ENCODE results near the gene IRF6.

Gene IRF6

DNA sequence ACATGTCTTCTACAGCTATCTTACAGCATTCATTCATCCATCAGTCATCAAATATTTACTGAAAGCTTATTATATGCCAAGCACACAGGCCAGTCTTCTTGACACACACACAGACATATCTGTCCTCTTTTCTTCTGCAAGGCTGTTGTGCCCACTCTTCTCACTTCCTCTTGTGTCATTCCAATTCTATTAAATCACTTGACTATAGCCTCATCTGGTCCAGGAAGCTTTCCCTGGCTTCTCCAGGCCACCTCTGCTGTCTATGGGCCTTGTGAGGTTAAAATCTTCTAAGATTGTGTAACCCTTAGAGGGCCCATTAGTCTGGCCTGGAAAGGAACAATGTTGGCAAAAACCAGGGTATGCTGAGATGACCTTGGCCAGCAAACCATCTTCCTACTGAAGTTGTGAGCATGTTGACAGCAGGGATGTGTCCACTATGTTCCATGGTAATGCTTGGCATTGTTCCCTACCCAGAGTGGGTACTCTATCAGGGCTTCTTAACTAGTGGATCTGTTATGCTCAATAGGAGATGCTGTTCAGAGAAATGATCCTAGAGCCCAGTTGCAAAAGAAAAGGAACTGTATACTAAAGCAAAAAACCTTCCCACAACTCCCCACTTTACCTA, 44.8 kb downstream of the IRF6 start:
- in situ Hi-C loops (cut with HindIII; ENCODE audit: low sequenced_read_pairs): no loop called here
- no peak overlapping the region for H3K4me3 ChIP-seq (ENCODE audit: low read depth, low read length)
- no peak for DNase-seq (ENCODE audit: low read depth, low spot score)
- TF ChIP-seq, protein P1, sequence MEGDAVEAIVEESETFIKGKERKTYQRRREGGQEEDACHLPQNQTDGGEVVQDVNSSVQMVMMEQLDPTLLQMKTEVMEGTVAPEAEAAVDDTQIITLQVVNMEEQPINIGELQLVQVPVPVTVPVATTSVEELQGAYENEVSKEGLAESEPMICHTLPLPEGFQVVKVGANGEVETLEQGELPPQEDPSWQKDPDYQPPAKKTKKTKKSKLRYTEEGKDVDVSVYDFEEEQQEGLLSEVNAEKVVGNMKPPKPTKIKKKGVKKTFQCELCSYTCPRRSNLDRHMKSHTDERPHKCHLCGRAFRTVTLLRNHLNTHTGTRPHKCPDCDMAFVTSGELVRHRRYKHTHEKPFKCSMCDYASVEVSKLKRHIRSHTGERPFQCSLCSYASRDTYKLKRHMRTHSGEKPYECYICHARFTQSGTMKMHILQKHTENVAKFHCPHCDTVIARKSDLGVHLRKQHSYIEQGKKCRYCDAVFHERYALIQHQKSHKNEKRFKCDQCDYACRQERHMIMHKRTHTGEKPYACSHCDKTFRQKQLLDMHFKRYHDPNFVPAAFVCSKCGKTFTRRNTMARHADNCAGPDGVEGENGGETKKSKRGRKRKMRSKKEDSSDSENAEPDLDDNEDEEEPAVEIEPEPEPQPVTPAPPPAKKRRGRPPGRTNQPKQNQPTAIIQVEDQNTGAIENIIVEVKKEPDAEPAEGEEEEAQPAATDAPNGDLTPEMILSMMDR (IDR thresholded peaks at IDR 0.05; ENCODE audit: low read depth, low read length): no peak

DNA sequence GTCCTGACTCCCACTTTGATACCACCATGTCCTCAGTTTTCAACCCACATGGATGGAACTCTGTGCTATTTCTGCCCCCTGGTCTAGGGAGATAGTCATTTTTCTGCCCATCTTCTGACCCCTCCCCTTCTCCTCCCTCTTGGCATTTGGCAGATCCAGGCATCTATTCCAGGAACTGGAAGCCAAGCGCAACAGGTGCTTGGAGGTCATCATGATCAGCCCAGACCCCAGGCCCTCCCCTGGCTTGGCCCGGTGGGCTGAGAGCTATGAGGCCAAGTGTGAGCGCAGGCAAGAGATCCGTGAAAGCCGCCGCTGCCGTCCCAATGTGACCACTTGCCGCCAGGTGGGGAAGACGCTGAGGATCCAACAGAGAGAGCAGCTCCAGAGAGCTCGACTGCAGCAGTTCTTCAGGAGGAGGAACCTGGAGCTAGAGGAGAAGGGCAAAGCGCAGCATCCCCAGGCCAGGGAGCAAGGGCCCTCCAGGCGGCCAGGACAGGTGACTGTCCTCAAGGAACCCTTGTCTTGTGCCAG, 46.0 kb downstream of the IRF6 start:
- in situ Hi-C loops (cut with HindIII; ENCODE audit: low sequenced_read_pairs): no loop called here

GRCh38 chr1:209758400-209758799, 47.5 kb downstream of the IRF6 start:
- TF ChIP-seq, protein P1 (IDR thresholded peaks at IDR 0.05; ENCODE audit: low read depth, low read length): no peak
- H3K4me3 ChIP-seq (ENCODE audit: low read depth, low read length): no peak overlapping the region
- DNase-seq (ENCODE audit: low read depth, low spot score): no peak
- in situ Hi-C loops (cut with HindIII; ENCODE audit: low sequenced_read_pairs): no loop called here

More for the DNA sequence above, 46.0 kb downstream of the IRF6 start:
- H3K4me3 ChIP-seq (ENCODE audit: low read depth, low read length): no peak overlapping the region
- TF ChIP-seq, protein P1 (IDR thresholded peaks at IDR 0.05; ENCODE audit: low read depth, low read length): no peak
- no peak for DNase-seq (ENCODE audit: low read depth, low spot score)

DNA sequence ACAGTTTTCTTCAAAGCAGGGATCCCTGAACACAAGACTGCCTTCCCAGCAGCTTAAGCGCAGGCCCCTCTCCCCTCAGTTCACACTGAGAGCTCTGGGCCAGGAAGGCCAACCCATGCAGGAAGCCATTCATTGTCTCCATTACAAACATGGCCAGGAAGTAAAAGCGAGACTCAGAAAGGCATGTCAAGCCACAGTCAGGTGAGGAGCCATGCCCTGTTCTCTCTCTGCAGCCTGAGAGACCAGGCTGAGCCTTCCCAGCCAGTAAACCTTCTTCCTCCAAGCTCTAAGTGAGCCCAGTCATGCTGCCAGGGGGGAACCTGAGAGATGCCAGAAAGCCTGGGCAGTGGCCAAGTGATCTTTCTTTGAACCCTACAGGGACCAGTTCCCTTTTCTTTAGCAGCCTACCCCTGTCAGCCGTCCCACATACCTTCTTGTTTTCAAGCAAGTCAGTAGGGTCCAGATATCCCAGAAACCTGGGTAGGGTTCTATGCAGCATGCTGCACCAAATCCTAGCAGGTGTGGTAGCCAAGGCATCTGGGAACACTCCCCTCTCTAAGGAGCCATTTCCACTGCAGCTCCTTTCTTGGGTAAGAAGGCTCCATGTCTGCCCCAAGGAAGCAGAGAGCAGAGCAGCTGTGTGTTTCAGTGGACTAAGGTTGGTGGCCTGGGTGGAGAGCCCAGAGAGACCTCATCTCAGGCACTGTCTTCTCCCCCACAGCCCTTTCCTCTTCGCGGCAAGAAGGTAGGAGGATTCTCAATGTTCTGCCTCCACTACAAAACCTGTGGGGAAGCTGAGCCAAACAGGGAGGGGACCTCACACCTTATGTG, 49.1 kb downstream of the IRF6 start:
- DNase-seq (ENCODE audit: low read depth, low spot score): no peak
- in situ Hi-C loops (cut with HindIII; ENCODE audit: low sequenced_read_pairs): no loop called here
- TF ChIP-seq, protein P1 (IDR thresholded peaks at IDR 0.05; ENCODE audit: low read depth, low read length): no peak
- H3K4me3 ChIP-seq (ENCODE audit: low read depth, low read length): no peak overlapping the region

DNA sequence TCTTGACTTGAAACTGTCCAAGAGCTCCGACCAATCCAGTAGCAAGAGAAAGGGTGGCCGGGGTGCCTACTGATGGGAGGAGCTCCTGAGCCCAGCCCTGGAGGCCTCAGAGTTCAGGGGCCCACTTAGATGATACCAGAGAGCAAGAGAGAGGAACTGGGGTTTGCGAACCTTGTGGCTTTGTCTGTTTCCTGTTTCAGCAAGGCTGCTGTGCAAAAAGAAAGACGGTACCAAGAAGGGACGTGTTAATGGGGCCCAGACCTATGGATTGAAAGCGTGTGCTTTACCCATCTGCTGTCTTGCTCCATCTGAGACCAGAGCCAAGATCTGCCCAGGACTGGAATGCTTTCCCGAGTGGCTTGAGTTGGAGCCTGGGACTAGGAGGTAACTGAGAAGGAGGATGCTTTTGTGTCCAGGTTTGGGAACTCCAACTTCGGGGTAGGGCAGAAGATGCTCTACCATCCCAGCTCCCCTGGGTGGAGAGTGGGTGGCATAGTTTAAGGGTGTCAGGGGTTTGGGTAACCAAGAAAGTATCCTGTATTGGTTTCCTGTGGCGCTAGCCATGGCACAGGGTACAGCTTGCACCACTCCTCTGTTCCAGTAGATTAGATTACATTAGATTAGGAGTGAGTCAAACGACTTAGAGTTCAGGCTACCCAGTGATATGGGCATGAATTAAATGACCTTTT, 49.9 kb downstream of the IRF6 start, which contains the start of gene TRAF3IP3:
TSS of gene TRAF3IP3 (plus strand) at position 128 of the 689 bp plus-strand sequence. CDS start 3,987 bp downstream, outside the sequence.
- TF ChIP-seq, protein P1 (IDR thresholded peaks at IDR 0.05; ENCODE audit: low read depth, low read length): no peak
- in situ Hi-C loops (cut with HindIII; ENCODE audit: low sequenced_read_pairs): no loop called here
- no peak for DNase-seq (ENCODE audit: low read depth, low spot score)
- H3K4me3 ChIP-seq (ENCODE audit: low read depth, low read length): no peak within 1 kb of the TSS

DNA sequence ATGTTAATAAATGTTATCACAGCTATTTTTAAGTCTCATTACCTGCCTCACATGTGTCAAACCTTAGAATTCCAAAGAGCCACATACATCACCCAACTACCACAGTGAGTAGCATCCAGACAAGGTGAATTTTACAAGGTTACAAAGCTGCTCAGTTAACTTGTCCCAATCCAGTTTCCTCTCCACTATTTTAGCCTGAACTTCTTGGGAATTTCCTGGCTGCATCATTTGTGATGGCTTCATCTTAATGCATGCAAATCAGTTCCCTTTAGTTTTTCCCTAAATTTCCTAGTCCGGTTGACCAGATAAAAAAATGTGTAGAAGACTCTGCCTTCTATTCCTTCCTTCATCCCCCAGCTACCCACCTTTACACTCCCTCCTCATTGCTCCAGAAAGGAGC, 50.7 kb downstream of the IRF6 start:
- no peak overlapping the region for H3K4me3 ChIP-seq (ENCODE audit: low read depth, low read length)
- in situ Hi-C loops (cut with HindIII; ENCODE audit: low sequenced_read_pairs): no loop called here
- no peak for DNase-seq (ENCODE audit: low read depth, low spot score)
- TF ChIP-seq, protein P1 (IDR thresholded peaks at IDR 0.05; ENCODE audit: low read depth, low read length): no peak

Data from astrocyte of the spinal cord (primary cell).